GM19238 (cell line): ENCODE results near the gene SF3B2.

ENCODE experiments used
- DNase-seq: peaks from one replicate; pipeline ENCODE4 v3.0.0; 2011; ENCODE audit warnings: low spot score; ENCODE audit not compliant: insufficient read length

Gene SF3B2

DNA sequence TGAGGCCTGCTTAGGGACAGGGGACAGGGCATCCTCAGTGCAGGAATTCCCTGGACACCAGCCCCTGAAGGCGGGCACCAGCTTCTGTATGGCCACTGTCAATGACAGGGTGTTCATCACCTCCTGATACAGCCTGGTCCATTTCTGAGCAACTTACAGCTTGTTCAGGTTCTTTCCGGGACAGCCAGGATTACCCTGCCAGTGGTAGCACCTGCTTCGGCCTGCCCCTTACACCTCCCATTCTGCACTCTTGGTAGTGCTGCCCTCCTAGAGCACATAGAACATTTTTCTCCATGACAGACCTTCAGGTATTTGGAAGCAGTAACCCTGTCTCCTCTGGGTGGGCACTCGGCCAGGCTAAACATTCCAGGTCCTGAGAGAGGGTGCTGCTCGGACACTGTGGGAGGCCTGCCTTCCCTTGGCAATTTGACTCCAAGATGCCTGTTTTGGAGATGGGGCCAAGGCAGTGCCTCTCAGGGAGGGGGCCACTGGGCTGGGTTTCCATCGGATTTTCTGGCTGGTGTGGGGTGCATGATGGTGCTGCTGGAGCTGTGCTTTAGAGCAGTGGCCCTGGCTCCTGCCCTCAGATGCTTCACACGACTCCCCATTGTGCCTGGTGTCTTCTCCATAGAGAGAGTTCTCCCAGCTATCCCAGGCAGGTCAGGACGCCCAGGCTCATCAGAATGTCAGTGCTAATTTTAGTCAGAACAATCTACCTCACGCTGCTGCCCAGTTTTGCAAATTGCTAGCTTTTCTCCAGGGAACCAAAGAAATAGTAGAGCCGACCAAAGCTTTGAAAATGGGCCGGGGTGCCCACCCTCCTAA, 4.4 kb upstream of the SF3B2 start:
- no peak for DNase-seq

DNA sequence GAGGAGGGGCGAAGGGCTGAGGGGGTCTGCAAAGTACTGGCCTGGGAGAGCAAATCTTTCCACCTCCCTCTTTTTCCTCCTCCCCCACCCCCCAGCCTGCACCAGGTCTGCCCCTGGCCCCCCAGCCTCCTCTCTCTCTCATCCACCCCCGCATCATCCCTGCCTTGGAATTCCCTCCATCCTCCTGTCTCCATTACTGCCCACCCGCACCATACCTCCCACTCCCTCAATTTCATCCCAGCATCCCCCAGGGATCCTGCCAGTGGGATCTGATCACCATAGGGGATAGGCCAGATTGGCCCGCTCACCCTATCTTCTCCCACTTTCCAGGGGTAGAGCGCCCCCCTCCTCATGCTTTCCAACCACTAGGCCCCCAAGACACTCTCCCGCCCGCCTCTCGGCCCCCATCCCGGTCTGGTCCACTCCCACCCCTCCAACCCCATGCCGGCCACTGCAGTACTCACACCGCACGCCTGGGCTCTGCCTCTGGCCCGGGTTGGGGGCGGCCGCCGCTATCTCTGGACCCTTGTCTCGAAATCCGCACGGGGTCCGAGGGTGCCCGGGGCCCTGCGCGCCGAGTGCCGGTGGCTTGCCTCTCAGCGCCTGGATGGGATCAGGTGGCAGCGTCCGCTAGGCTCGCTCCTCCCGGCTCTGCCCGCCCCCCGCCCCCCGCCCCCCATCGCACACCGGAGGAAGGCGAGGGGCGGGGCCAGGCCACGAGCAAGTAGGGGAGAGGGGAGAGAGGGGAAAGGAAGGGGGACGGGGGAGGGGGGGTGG, 3.4 kb upstream of the SF3B2 start, which contains the start of gene GAL3ST3:
Gene GAL3ST3 (minus strand): TSS at position 615 of the 777 bp plus-strand sequence. CDS start 3,746 bp downstream, outside the sequence.
- DNase-seq: no peak

GRCh38 chr11:66050581-66051231, 1.5 kb upstream of the SF3B2 start:
- DNase-seq: no peak

GRCh38 chr11:66051371-66051765, 796 bp upstream of the SF3B2 start:
- no peak for DNase-seq

GRCh38 chr11:66052664-66052982, 459 bp downstream of the SF3B2 start:
- no peak for DNase-seq

DNA sequence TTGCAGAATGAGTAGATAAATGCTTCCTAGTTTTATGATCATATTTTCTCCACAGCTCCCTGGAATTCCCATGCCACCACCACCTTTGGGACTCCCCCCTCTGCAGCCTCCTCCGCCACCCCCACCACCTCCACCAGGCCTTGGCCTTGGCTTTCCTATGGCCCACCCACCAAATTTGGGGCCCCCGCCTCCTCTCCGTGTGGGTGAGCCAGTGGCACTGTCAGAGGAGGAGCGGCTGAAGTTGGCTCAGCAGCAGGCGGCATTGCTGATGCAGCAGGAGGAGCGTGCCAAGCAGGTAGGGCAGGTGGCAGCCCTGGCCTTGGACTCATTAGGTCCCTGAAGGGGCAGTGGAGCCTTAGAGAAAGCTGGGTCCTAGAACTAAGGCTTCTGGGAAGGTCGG, 2.9 kb downstream of the SF3B2 start:
- DNase-seq: no peak

GRCh38 chr11:66056501-66056900, 4.3 kb downstream of the SF3B2 start:
- no peak for DNase-seq

- no peak for DNase-seq
Measured at GRCh38 chr11:66059966-66060680, 8.0 kb downstream of the SF3B2 start.

DNA sequence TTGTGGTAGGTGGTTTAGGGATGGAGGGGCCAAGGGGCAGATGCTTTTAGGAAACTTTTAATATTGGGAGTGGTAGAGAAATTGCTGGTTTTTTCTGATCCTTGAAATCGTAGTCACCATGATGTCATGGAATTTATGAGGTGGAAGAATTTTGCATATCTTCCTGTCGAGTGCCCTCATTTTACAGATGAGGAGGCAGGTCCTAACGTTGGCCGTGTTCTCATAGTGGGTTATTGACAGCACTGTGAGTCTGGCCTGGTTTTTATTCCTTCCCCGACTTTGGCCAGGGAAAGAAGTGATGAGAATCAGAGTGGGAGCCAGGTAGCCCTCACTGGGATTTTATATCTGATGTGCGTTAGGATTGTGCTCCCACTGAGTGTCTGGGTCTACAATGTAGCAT, 9.1 kb downstream of the SF3B2 start:
- no peak for DNase-seq

GRCh38 chr11:66062408-66062807, 10.2 kb downstream of the SF3B2 start:
- DNase-seq: no peak

DNA sequence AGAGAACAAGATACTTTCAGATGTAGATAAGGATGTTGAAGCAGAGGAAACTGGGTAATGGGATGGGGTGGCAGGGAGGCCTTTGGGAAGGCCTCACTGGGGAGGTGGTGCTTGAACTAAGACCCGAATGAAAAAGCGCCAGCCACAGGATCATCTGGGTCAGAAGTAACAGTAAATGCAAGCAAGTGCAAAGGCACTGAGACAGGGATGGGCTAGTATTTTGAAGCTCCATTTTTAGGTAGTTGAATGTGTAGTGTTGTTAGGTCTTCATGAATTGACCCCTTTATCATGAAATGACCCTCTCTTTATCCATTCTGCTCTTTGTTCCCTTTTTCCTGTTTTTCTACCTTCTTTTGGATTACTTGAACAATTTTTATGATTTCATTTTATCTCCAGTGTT, 11.7 kb downstream of the SF3B2 start:
- DNase-seq: no peak

- DNase-seq: no peak
Measured at GRCh38 chr11:66064571-66064970, 12.4 kb downstream of the SF3B2 start.

- no peak for DNase-seq
Measured at GRCh38 chr11:66066751-66067150, 14.6 kb downstream of the SF3B2 start.

GRCh38 chr11:66067640-66068039, 15.5 kb downstream of the SF3B2 start:
- DNase-seq: no peak

DNA sequence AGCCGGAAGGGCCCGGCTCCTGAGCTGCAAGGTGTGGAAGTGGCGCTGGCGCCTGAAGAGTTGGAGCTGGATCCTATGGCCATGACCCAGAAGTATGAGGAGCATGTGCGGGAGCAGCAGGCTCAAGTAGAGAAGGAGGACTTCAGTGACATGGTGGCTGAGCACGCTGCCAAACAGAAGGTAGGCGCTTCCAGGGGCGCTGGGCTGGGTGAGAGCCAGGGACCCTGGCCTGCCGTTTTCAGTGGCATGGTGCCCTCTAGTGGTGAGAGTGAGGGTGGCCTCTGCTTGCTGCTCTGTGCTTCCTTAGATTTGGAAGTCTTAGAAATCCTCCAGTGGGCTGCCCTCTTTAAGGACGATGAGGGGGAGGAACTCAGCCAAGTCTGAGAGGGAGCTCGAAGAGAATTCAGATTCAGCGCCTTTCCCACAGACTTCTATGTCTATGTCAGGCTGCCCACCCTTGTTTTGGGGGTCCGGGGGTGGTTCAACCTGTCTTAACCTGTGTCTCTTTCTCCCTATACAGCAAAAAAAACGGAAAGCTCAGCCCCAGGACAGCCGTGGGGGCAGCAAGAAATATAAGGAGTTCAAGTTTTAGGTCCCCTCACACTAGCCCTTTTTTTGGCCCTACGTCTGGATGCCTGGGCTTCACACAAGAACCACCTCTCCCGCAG, 16.1 kb downstream of the SF3B2 start:
- DNase-seq: peak; percentile 59

- DNase-seq: no peak
Measured at GRCh38 chr11:66068923-66069714, 17.0 kb downstream of the SF3B2 start.

DNA sequence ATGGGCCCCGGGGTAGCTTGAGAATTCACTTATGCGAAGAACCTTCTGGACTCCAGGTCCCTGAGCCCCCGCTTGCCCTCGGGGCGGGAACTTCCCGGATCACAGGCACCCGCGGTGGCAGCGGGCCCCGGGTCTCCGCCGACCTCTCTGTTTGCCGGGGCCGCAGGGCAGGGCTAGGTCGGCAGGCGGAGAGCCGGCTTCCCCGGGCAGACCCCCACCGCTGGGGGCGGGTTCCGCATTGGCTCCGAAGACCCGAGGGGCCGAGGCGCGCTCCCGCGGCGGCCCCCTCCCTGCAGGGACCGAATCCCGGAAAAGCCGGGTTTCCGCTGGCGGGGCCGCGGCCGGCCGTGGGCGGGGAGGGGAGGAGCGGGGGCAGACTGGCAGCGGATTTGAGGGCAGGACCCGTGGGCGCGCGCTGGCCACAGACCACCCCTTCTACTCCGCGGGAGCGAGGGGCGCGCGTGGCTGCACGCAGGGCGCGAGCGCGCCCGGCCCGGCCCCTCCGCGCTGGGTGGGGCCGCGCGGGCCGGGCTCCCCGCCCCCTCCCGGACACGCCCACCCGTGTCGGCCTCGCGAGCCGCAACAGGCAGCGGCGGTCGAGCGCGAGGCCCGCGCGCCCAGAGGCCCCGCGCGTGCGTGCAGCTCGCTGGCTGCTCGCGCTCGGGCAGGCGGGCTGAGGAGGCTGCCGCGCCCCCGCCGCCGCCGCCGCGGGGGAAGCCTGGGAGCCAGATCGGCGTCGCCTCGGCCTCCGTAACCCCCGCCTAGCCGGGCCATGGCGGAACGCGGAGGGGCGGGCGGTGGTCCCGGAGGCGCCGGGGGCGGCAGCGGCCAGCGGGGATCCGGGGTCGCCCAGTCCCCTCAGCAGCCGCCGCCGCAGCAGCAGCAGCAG, 17.8 kb downstream of the SF3B2 start, which contains the start of gene PACS1:
Gene PACS1 (plus strand): TSS at position 558 of the 889 bp plus-strand sequence. CDS start 215 bp downstream, at position 773.
- DNase-seq: peak; percentile 88

DNA sequence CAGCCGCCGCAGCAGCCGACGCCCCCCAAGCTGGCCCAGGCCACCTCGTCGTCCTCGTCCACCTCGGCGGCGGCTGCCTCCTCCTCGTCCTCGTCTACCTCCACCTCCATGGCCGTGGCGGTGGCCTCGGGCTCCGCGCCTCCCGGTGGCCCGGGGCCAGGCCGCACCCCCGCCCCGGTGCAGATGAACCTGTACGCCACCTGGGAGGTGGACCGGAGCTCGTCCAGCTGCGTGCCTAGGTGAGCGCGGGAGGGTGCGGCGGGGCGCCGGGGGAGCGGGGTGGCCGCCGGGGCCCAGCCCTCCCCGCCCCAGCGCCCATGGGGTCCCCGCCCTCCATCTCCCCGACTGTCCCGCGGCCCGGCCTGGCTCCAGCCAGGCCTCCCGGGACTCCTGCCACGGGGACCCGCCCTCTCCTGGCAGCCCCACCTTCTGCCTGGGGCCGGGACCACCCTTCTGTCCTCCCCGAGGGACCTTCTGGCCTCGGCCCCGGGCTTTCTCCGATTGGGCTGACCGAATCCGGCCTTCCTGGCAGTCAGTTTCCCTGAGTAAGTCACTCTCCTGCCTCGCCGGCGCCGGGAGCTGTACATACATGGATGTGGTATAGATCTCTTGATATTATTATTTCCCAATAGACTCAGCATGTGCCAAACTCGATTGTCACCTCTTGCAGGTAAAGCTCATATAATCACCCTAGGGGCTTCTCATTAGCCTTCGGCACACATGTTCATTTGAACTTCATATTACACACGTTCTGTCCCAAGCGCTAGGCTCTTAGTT, 18.6 kb downstream of the SF3B2 start:
- peak; percentile 37 for DNase-seq
